ENCODE results near the gene ARHGAP27. TPM values are rescaled to one million over a fixed set of nuclear protein-coding genes. Genes with fewer than 3 reads are reported as not detected.

The ARHGAP27 gene
- 9.7 and 14.4 TPM in 2 replicates for total RNA-seq

GRCh38 chr17:45432405-45433158 lies at the start of gene ARHGAP27:
Gene ARHGAP27 (minus strand): TSS chr17:45432870. CDS start chr17:45430279, 2,591 bp downstream.

Other genes with a start within 250 kb of the ARHGAP27 start
- gene FMNL1, start 211.0 kb downstream of the ARHGAP27 start, total RNA-seq: 0.32 and 0.61 TPM in 2 replicates
- not detected in 2 replicates for gene SPATA32, start 170.8 kb downstream of the ARHGAP27 start, total RNA-seq
- gene MAP3K14, start 115.8 kb downstream of the ARHGAP27 start, total RNA-seq: 1.3 and 2.6 TPM in 2 replicates
- 13.3 and 40.6 TPM in 2 replicates for gene PLEKHM1, start 57.9 kb upstream of the ARHGAP27 start, total RNA-seq